GM12878 (cell line): ENCODE results near the gene FKBP1B. TPM values are rescaled to one million over a fixed set of nuclear protein-coding genes. Genes with fewer than 3 reads are reported as not detected.

Source experiments
- ATAC-seq: fragments of 200-7000 bp; cut with Tn5 transposase; 3 replicates; pipeline ENCODE4 v1.9.1; 2020; ENCODE audit warnings: mild to moderate bottlenecking, moderate library complexity
- BruUV-seq: library from RNA; stranded (reverse); fragments of 400-500 nt; replicated peaks from 2 replicates; lab custom pipeline; 2021; lab: Mats Ljungman, UMichigan
- CTCF ChIA-PET: fragments of 300-600 bp; sonication (Branson Sonifier 250); formaldehyde crosslinking; extraction: SDS; loops from one replicate; lab custom pipeline; 2021; ENCODE audit warnings: inconsistent platforms; lab: Yijun Ruan, JAX
- POLR2A ChIA-PET: fragments of 350-600 bp; formaldehyde crosslinking; extraction: SDS; loops from one replicate; lab custom pipeline; 2021; ENCODE audit warnings: inconsistent platforms; lab: Charles Lee
- RAD21 ChIA-PET: fragments of 300-600 bp; sonication (Branson Sonifier 250); formaldehyde crosslinking; loops from one replicate; lab custom pipeline; 2023; ENCODE audit warnings: antibody characterized with exemption; ENCODE audit not compliant: unreplicated experiment; lab: Charles Lee
- SMC1A ChIA-PET: fragments of 300-600 bp; sonication (Branson Sonifier 250); formaldehyde crosslinking; loops from one replicate; lab custom pipeline; 2023; ENCODE audit not compliant: unreplicated experiment, uncharacterized antibody; lab: Charles Lee
- DNase-seq: peaks from one replicate; pipeline ENCODE4 v3.0.0-alpha.2; 2011; ENCODE audit warnings: low read depth, low spot score
- FAIRE-seq: peaks from 3 replicates; lab custom pipeline; 2011; peaks lifted over from hg19 to GRCh38; lab: Jason Lieb, UNC
- H2AFZ ChIP-seq: 2 replicates; pipeline ENCODE4 v1.6.0; 2011; ENCODE audit warnings: low read depth, low read length, control low read depth; ENCODE audit not compliant: control insufficient read depth
- H3K27ac ChIP-seq: 2 replicates; pipeline ENCODE4 v1.5.1; 2011; ENCODE audit warnings: control low read depth; ENCODE audit not compliant: control insufficient read depth, insufficient read depth
- H3K27me3 ChIP-seq, 2 experiments: replicated peaks in 1 of 2; 2 replicates each; pipeline versions ENCODE4 v1.6.0 to v1.6.1; 2011; ENCODE audit warnings: low read length in 1 of 2; ENCODE audit not compliant: control insufficient read depth in 2 of 2, insufficient read depth in 2 of 2
- H3K36me3 ChIP-seq, 2 experiments: 2 replicates each; pipeline ENCODE4 v1.5.1; 2011; ENCODE audit warnings: low read length in 1 of 2; ENCODE audit not compliant: control insufficient read depth in 2 of 2, insufficient read depth in 2 of 2
- H3K4me1 ChIP-seq: 2 replicates; pipeline ENCODE4 v1.6.1; 2011; ENCODE audit warnings: mild to moderate bottlenecking, low read length, moderate library complexity, mixed read lengths; ENCODE audit not compliant: control insufficient read depth, insufficient read depth
- H3K4me2 ChIP-seq: 2 replicates; pipeline ENCODE4 v1.6.0; 2011; ENCODE audit warnings: control low read depth; ENCODE audit not compliant: control insufficient read depth, insufficient read depth
- H3K4me3 ChIP-seq: fragments of 200-600 bp; sonication (generic); 2 replicates; pipeline ENCODE4 v1.5.1; 2016
- H3K79me2 ChIP-seq: 2 replicates; pipeline ENCODE4 v1.6.0; 2011; ENCODE audit warnings: low read length; ENCODE audit not compliant: control insufficient read depth, insufficient read depth
- H3K9ac ChIP-seq: 2 replicates; pipeline ENCODE4 v1.8.0; 2011; ENCODE audit warnings: low read length, control low read depth, mixed read lengths; ENCODE audit not compliant: control insufficient read depth, insufficient read depth
- H3K9me3 ChIP-seq: replicated peaks from 3 replicates; pipeline ENCODE4 v1.5.1; 2011; ENCODE audit warnings: mild to moderate bottlenecking, low read length; ENCODE audit not compliant: control insufficient read depth, insufficient read depth
- H4K20me1 ChIP-seq: 2 replicates; pipeline ENCODE4 v1.6.0; 2011; ENCODE audit not compliant: control insufficient read depth, insufficient read depth
- BHLHE40 ChIP-seq, 2 experiments: fragments of 450-650 bp in 1 of 2; IDR thresholded peaks; 2 replicates each; pipeline ENCODE4 v1.6.1; 2011 to 2017; ENCODE audit warnings: low read depth in 2 of 2, borderline replicate concordance in 1 of 2, improper control_type of control experiment in 1 of 2, low read length in 1 of 2, mild to moderate bottlenecking in 1 of 2
- MXI1 ChIP-seq: fragments of 150-350 bp; IDR thresholded peaks from 2 replicates; pipeline ENCODE4 v1.6.1; 2011; ENCODE audit warnings: low read depth, mild to moderate bottlenecking, inconsistent platforms, low read length, improper control_type of control experiment
- POLR2A ChIP-seq: IDR thresholded peaks from 2 replicates; pipeline ENCODE4 v1.6.1; 2011; ENCODE audit warnings: low read depth, mild to moderate bottlenecking, low read length
- SUZ12 ChIP-seq: fragments of 200-600 bp; sonication (generic); IDR thresholded peaks from one replicate; pipeline ENCODE4 v1.6.1; 2018; ENCODE audit warnings: antibody characterized with exemption, mild to moderate bottlenecking; ENCODE audit not compliant: unreplicated experiment
- ZBED1 ChIP-seq: IDR thresholded peaks from 2 replicates; pipeline ENCODE4 v1.6.1; 2016; ENCODE audit warnings: borderline replicate concordance
- WGBS: methylation state at CpG from one replicate; pipeline ENCODE4 v1.1.6; 2016; ENCODE audit warnings: low lambda C conversion rate; ENCODE audit not compliant: insufficient replicate concordance, insufficient coverage; ENCODE audit errors: missing lambda C conversion rate; 5-methylcytosine and 5-hydroxymethylcytosine counted together
- in situ Hi-C: fragments of 300-500 bp; cut with MboI; formaldehyde crosslinking; loops from 9 replicates; pipeline ENCODE4 v1.14.3; 2018; ENCODE audit warnings: mixed read lengths
- intact Hi-C: fragments of 100-400 bp; cut with micrococcal nuclease; formaldehyde crosslinking; loops from one replicate; pipeline ENCODE4 v1.14.2; 2022; ENCODE audit not compliant: unreplicated experiment
- polyA plus RNA-seq, 11 experiments: library from polyadenylated mRNA; depleted of rRNA in 4 of 11; unstranded in 6 of 11; stranded (reverse) in 5 of 11; fragments of >200 nt; fragmentation: Nextera tagmentation in 4 of 11; fragmentation: Illumina TruSeq in 1 of 11; extraction: Ambion mirVana in 4 of 11; extraction: Trizol in 1 of 11; gene quantifications; 1 replicate in 1 of 11; 2 replicates in 10 of 11; pipeline versions ENCODE4 v1.2.1 to v1.2.3, GENCODE V29; 2011 to 2016; ENCODE audit warnings: inconsistent platforms in 2 of 11, missing spikeins in 2 of 11, low read depth in 1 of 11
- total RNA-seq, 4 experiments: library from RNA; depleted of rRNA in 3 of 4; stranded (reverse); fragments of >200 nt in 3 of 4; fragmentation: Illumina TruSeq in 1 of 4; extraction: Trizol in 1 of 4; gene quantifications; 2 replicates each; pipeline versions ENCODE4 v1.2.1 to v1.2.3, GENCODE V29; 2013 to 2021

Gene FKBP1B
- total and polyA plus RNA-seq, 10 of the 15 experiments (the other 5 are each of a cell fraction or from before 2014, with no cell fraction given), result 0.18 to 0.53 (median 0.24) TPM

GRCh38 chr2:24076849-24077534, 27.5 kb downstream of the FKBP1B start:
- TF ChIP-seq ZBED1 (no peak), POLR2A (peak; percentile 27; the same call in 1 of the 2 replicates), SUZ12 (no peak), BHLHE40 (IDR thresholded peaks at IDR 0.05; ENCODE audit: borderline replicate concordance in 1 of 2, low read depth in 2 of 2, low read length in 1 of 2) (0 out of 4 replicates have a peak, but pooled peaks of 1 of the 2 experiments have one; percentile 6), MXI1 (peak; percentile 13; the same call in 1 of the 2 replicates)
- POLR2A ChIA-PET, result interaction anchor here (0.5 to 2.0 kb wide), 10 partner anchors 8 to 307 kb away, joined by 3 to 16 read pairs (median 4); partner anchors contain the start of genes ATAD2B, TP53I3 and WDCP

More at GRCh38 chr2:24076849-24077534, 27.5 kb downstream of the FKBP1B start:
- Histone ChIP-seq H3K9me3 (no peaks in the 10 kb centered on the region; the same call in 2 of the 3 replicates), H4K20me1 (no peaks in the 10 kb centered on the region), H3K9ac (peak overlapping the region; percentile 79), H3K4me1 (peaks cover 9% of the 10 kb centered on the region), H3K4me2 (peak overlapping the region; percentile 87), H3K4me3 (peak overlapping the region; percentile 89), H3K36me3 (no peaks in the 10 kb centered on the region; a peak in 1 of 4 replicates), H3K79me2 (peaks cover 27% of the 10 kb centered on the region), H3K27ac (no peak overlapping the region; the same call in 1 of the 2 replicates), H2AFZ (peak overlapping the region; percentile 78), H3K27me3 (no peaks in the 10 kb centered on the region)
- in situ Hi-C loops (no loop called here), intact Hi-C loops (loop anchor here (1.0 to 2.0 kb wide), 2 partner anchors 30 to 150 kb away; partner anchors contain the start of genes ATAD2B and WDCP)
- ATAC-seq (peak; percentile 39), FAIRE-seq (no peak), DNase-seq (no peak)
- no TSS peak for BruUV-seq
- SMC1A ChIA-PET, result interaction anchor here (0.8 to 4.0 kb wide), 8 partner anchors 30 to 253 kb away, joined by 3 to 24 read pairs (median 3); partner anchors contain the start of genes ATAD2B and WDCP
- under 1% methylated on average over 26 of the region's 41 CpGs for WGBS
- RAD21 ChIA-PET, result interaction anchor here (0.5 to 2.6 kb wide), 10 partner anchors 8 to 302 kb away, joined by 3 to 45 read pairs (median 4); partner anchors contain the start of genes ATAD2B, FAM228B, TP53I3 and WDCP
- CTCF ChIA-PET, result interaction anchor here (1.4 to 3.8 kb wide), 5 partner anchors 8 to 253 kb away, joined by 5 to 34 read pairs (median 12); partner anchors contain the start of genes ATAD2B, TP53I3 and WDCP
